Prostate gland (tissue), 2 donors: Measurements from ENCODE around the gene SLC37A4.

Source experiments
- POLR2AphosphoS5 ChIP-seq: sonication (generic); formaldehyde crosslinking; IDR thresholded peaks from one replicate; pipeline ENCODE4 v1.6.1; 2017; ENCODE audit warnings: antibody characterized with exemption
- TF ChIP-seq, protein P1 (sequence below), 4 experiments: fragments of 200-600 bp in 2 of 4; fragments of 450-650 bp in 2 of 4; sonication (generic) in 2 of 4; IDR thresholded peaks; 1 replicate in 3 of 4; 2 replicates in 1 of 4; pipeline ENCODE4 v1.5.1; 2016 to 2019; ENCODE audit warnings: antibody characterized with exemption in 4 of 4, mild to moderate bottlenecking in 2 of 4, moderate library complexity in 2 of 4

- TF ChIP-seq, protein P1, sequence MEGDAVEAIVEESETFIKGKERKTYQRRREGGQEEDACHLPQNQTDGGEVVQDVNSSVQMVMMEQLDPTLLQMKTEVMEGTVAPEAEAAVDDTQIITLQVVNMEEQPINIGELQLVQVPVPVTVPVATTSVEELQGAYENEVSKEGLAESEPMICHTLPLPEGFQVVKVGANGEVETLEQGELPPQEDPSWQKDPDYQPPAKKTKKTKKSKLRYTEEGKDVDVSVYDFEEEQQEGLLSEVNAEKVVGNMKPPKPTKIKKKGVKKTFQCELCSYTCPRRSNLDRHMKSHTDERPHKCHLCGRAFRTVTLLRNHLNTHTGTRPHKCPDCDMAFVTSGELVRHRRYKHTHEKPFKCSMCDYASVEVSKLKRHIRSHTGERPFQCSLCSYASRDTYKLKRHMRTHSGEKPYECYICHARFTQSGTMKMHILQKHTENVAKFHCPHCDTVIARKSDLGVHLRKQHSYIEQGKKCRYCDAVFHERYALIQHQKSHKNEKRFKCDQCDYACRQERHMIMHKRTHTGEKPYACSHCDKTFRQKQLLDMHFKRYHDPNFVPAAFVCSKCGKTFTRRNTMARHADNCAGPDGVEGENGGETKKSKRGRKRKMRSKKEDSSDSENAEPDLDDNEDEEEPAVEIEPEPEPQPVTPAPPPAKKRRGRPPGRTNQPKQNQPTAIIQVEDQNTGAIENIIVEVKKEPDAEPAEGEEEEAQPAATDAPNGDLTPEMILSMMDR (IDR thresholded peaks at IDR 0.05): no peak
- TF ChIP-seq POLR2AphosphoS5: no peak
These were observed 5.1 kb downstream of the SLC37A4 start for GRCh38 chr11:119025541-119025940.
